NOMO-1 treated with dmso at 0.1 percent for 144 hours (cell line): Measurements from ENCODE around the gene CNNM4.

Source experiments
- DNase-seq: peaks from one replicate; lab custom pipeline; 2025; ENCODE audit not compliant: unreplicated experiment; lab: John Stamatoyannopoulos, UW

The CNNM4 gene

GRCh38 chr2:96857667-96858372 lies 97.1 kb downstream of the CNNM4 start, which contains the start of gene ANKRD39:
Gene ANKRD39, minus strand, starts transcription at chr2:96858016. Its CDS starts 29 bp downstream, at chr2:96857987.
- DNase-seq: peak; percentile 99

GRCh38 chr2:96859099-96859649 lies 98.5 kb downstream of the CNNM4 start:
- no peak for DNase-seq

DNA sequence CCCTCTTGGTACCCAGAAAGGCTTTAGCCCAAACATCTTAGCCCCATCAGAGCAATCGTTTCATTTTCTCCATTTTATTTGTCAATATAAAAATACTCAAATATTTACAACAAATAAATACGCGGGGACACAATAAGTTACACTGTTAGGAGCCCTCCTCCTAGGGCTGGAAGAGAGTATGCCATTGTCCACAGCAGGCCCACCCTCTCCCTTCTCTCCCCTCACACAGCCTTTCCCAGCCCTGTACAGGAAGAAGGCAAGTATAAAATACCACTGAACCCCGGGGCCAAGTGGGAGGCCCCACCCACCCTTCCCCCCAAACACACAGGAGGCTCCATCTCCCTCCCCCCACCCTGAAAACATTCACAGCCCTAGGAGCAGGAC lies 99.0 kb downstream of the CNNM4 start:
- no peak for DNase-seq

DNA sequence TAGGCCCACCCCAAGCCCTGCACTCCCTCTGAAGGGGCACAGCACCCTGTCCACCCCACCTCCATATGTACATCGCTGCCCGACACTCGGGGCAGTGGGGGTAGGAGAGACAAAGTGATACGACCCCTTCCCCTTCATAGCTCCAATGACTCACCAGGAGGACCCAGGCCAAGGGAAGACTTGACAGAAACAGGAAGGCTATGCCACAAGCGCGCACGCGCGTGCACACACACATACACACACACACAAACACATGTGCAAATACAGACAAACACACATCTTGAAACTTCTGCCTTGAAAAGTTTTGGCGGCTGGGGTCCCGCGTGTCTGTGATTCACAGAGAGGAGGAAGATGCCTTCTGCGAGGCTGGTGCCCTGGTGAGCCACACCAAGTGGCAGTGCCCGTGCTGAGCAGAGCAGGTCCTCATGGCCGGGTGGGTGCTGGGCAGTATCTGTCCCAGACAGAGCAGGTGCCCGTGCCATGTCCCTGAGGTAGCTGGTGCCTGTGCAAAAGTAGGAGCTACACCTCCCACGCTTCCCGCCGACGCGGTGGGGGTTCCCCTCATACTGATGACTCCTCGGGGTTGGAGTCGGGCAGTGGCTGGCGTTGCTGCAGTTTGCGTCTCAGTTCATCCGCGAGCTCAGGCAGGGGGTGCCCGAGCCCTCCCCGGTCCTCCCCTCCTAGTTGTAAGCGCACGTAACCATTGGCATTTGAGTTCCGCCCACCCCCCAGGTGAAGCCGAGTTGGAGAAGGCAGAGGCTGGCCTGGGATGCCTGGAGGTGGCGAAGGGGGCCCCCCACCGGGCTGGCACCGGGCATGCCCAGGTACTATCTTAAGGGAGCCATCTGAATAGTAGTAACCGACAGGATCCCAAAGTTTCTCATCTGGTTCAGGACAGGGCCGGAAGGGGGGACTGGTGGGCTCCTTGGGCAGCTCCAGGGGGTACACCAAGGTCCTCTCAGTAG lies 99.6 kb downstream of the CNNM4 start:
- DNase-seq: no peak

- DNase-seq: no peak
These were observed 100.4 kb downstream of the CNNM4 start for GRCh38 chr2:96861074-96861473.
